Breast epithelium (tissue), 3 donors: ENCODE measurements around the gene DUSP8.

ENCODE experiments used
- POLR2A ChIP-seq: fragments of 450-650 bp; IDR thresholded peaks from one replicate; pipeline ENCODE4 v1.6.1; 2016; ENCODE audit warnings: antibody characterized with exemption, mild to moderate bottlenecking, moderate library complexity
- POLR2AphosphoS5 ChIP-seq, 3 donors: sonication (generic); formaldehyde crosslinking; IDR thresholded peaks; one replicate each; pipeline ENCODE4 v1.6.1; 2017; ENCODE audit warnings: antibody characterized with exemption in 3 of 3
- TF ChIP-seq, protein P1 (sequence below), 3 donors: fragments of 450-650 bp; IDR thresholded peaks; one replicate each; pipeline ENCODE4 v1.5.1; 2016 to 2017; ENCODE audit warnings: antibody characterized with exemption in 3 of 3, mild to moderate bottlenecking in 3 of 3, moderate library complexity in 3 of 3

DNA sequence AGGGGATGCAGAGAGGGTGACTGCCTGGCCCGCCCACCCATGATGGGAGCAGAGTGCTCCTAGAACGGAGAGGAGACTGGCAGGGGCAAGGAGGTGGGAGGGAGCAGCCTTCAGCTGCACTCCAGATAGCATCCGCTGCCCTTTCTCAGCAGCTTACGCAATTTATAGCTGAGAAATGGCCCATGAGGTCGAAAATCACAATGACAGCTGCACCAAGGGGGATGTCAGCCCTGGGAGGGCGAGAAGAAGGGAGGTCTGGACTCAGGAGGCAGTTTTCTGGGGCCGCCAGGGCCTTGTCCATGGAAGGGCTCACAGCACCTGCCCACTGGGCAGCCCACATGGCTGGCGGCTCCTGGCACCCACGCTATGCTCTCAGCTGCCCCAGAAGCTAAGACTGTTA lies 67.9 kb downstream of the DUSP8 start:
- TF ChIP-seq, protein P1, sequence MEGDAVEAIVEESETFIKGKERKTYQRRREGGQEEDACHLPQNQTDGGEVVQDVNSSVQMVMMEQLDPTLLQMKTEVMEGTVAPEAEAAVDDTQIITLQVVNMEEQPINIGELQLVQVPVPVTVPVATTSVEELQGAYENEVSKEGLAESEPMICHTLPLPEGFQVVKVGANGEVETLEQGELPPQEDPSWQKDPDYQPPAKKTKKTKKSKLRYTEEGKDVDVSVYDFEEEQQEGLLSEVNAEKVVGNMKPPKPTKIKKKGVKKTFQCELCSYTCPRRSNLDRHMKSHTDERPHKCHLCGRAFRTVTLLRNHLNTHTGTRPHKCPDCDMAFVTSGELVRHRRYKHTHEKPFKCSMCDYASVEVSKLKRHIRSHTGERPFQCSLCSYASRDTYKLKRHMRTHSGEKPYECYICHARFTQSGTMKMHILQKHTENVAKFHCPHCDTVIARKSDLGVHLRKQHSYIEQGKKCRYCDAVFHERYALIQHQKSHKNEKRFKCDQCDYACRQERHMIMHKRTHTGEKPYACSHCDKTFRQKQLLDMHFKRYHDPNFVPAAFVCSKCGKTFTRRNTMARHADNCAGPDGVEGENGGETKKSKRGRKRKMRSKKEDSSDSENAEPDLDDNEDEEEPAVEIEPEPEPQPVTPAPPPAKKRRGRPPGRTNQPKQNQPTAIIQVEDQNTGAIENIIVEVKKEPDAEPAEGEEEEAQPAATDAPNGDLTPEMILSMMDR (IDR thresholded peaks at IDR 0.05): no peak
- TF ChIP-seq POLR2AphosphoS5 (IDR thresholded peaks at IDR 0.05) (no peak), POLR2A (no peak)
